ENCODE data around the gene LSM5. TPM values are rescaled to one million over a fixed set of nuclear protein-coding genes. Genes with fewer than 3 reads are reported as not detected.

LSM5 gene
- total RNA-seq, 1 experiment from 2014 or later, result 87.3 TPM

GRCh38 chr7:32522746-32523530 lies 32.8 kb upstream of the LSM5 start:
- Mint-ChIP-seq H3K4me3 (ENCODE audit: unreplicated experiment) (no peak overlapping the region), H3K36me3 (ENCODE audit: insufficient read depth, unreplicated experiment) (peaks cover 25% of the 10 kb centered on the region), H3K9me3 (ENCODE audit: unreplicated experiment) (no peaks in the 10 kb centered on the region), H3K4me1 (ENCODE audit: insufficient read depth, unreplicated experiment) (no peaks in the 10 kb centered on the region), H3K27ac (ENCODE audit: low read depth, unreplicated experiment) (no peak overlapping the region), H3K27me3 (ENCODE audit: insufficient read depth, unreplicated experiment) (no peaks in the 10 kb centered on the region)
- CTCF ChIA-PET, result no interaction called here
- no peak for DNase-seq (ENCODE audit: unreplicated experiment)
- BruUV-seq (replicated peaks), result no TSS peak
- POLR2A ChIA-PET, result interaction anchor here (1.3 kb wide), 1 partner anchor 8 kb away, joined by 3 read pairs; no protein-coding TSS in a partner anchor
- TF ChIP-seq CTCF (IDR thresholded peaks at IDR 0.05; ENCODE audit: unreplicated experiment), result no peak
- intact Hi-C loops (cut with micrococcal nuclease), result no loop called here

GRCh38 chr7:32519763-32520162 lies 29.6 kb upstream of the LSM5 start:
- ChIA-PET POLR2A (no interaction called here), CTCF (interaction anchor here (0.6 to 1.0 kb wide), 4 partner anchors 16 to 312 kb away, joined by 3 to 4 read pairs (median 3); no protein-coding TSS in a partner anchor)
- no peaks in the 10 kb centered on the region for H3K4me1 Mint-ChIP-seq (ENCODE audit: insufficient read depth, unreplicated experiment)
- peaks cover 37% of the 10 kb centered on the region for H3K36me3 Mint-ChIP-seq (ENCODE audit: insufficient read depth, unreplicated experiment)
- no peaks in the 10 kb centered on the region for H3K27me3 Mint-ChIP-seq (ENCODE audit: insufficient read depth, unreplicated experiment)
- no peaks in the 10 kb centered on the region for H3K9me3 Mint-ChIP-seq (ENCODE audit: unreplicated experiment)
- DNase-seq (ENCODE audit: unreplicated experiment), result no peak
- no TSS peak for BruUV-seq (replicated peaks)
- H3K27ac Mint-ChIP-seq (ENCODE audit: low read depth, unreplicated experiment), result no peak overlapping the region
- no peak overlapping the region for H3K4me3 Mint-ChIP-seq (ENCODE audit: unreplicated experiment)
- intact Hi-C loops (cut with micrococcal nuclease), result no loop called here
- TF ChIP-seq CTCF (IDR thresholded peaks at IDR 0.05; ENCODE audit: unreplicated experiment), result no peak

GRCh38 chr7:32518534-32519140 lies 28.5 kb upstream of the LSM5 start:
- H3K9me3 Mint-ChIP-seq (ENCODE audit: unreplicated experiment), result no peaks in the 10 kb centered on the region
- no peak overlapping the region for H3K27ac Mint-ChIP-seq (ENCODE audit: low read depth, unreplicated experiment)
- peak; percentile 62 for DNase-seq (ENCODE audit: unreplicated experiment)
- BruUV-seq (replicated peaks), result no TSS peak
- ChIA-PET CTCF (interaction anchor here (0.6 kb wide), 1 partner anchor 345 kb away, joined by 4 read pairs; no protein-coding TSS in a partner anchor), POLR2A (interaction anchor here (0.7 kb wide), 1 partner anchor 23 kb away, joined by 3 read pairs; no protein-coding TSS in a partner anchor)
- no peaks in the 10 kb centered on the region for H3K27me3 Mint-ChIP-seq (ENCODE audit: insufficient read depth, unreplicated experiment)
- no peak overlapping the region for H3K4me3 Mint-ChIP-seq (ENCODE audit: unreplicated experiment)
- TF ChIP-seq CTCF (IDR thresholded peaks at IDR 0.05; ENCODE audit: unreplicated experiment), result no peak
- no peaks in the 10 kb centered on the region for H3K4me1 Mint-ChIP-seq (ENCODE audit: insufficient read depth, unreplicated experiment)
- intact Hi-C loops (cut with micrococcal nuclease), result no loop called here
- H3K36me3 Mint-ChIP-seq (ENCODE audit: insufficient read depth, unreplicated experiment), result peaks cover 44% of the 10 kb centered on the region

DNA sequence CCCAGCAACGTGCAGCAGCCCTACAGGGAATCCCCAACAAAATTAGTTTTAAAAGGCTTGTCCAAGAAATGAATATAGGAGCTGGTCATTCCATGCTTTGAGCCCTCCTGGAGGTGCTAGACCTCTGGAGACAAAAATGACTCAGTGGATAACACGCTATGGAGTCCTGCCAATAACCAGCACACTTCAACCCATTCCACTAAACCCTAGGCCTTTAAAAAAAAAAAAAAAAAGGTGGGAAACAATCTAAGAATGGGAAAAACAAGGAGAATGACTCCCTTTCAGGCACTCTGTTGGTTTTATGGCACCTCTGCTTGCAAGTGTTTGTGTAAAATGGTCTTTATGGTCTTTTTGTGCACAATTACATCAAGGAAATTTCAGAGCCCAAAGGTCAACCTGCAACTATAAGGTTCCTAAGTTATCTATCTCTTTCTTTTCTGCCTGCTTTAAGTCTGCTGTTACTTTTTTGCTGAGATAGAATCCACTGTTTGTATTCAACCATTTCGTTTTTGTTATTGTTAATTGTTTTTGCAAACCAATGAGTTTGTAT lies 26.4 kb upstream of the LSM5 start:
- Mint-ChIP-seq H3K9me3 (ENCODE audit: unreplicated experiment) (no peaks in the 10 kb centered on the region), H3K27ac (ENCODE audit: low read depth, unreplicated experiment) (no peak overlapping the region), H3K4me3 (ENCODE audit: unreplicated experiment) (no peak overlapping the region), H3K27me3 (ENCODE audit: insufficient read depth, unreplicated experiment) (no peaks in the 10 kb centered on the region), H3K4me1 (ENCODE audit: insufficient read depth, unreplicated experiment) (peaks cover 4% of the 10 kb centered on the region), H3K36me3 (ENCODE audit: insufficient read depth, unreplicated experiment) (peaks cover 33% of the 10 kb centered on the region)
- no peak for TF ChIP-seq CTCF (IDR thresholded peaks at IDR 0.05; ENCODE audit: unreplicated experiment)
- POLR2A ChIA-PET, result interaction anchor here (0.5 kb wide), 1 partner anchor 931 kb away, joined by 4 read pairs; no protein-coding TSS in a partner anchor
- CTCF ChIA-PET, result interaction anchor here (0.6 to 1.4 kb wide), 2 partner anchors 37 to 126 kb away, joined by 3 to 5 read pairs; no protein-coding TSS in a partner anchor
- DNase-seq (ENCODE audit: unreplicated experiment), result no peak
- intact Hi-C loops (cut with micrococcal nuclease), result no loop called here
- BruUV-seq (replicated peaks), result no TSS peak
